SK-N-SH (cell line): ENCODE measurements around the gene EYA3.

Experiments
- ELF1 ChIP-seq: IDR thresholded peaks from 2 replicates; pipeline ENCODE4 v1.4.0; 2012
- TF ChIP-seq, protein P1 (sequence below): IDR thresholded peaks from 2 replicates; pipeline ENCODE4; 2012

DNA sequence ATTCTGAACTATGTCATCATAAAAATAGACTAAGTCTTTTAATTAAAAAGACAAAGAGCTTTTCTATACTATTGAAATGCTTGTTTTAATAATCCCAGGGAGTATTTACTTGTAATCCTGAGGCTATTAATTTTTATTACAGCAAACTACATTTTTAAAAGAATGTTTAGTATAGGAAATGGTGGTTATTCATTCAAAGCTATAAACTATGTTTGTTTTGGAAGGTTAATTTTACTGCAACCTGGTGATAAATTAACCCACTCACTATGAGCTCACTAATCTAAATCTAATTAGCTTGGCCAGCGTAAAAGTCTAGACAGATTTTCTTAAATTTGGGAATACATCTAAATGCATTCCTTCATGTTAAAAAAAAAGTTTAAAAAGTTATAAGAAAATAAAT lies 13.8 kb upstream of the EYA3 start:
- TF ChIP-seq ELF1 = no peak
- TF ChIP-seq, protein P1, sequence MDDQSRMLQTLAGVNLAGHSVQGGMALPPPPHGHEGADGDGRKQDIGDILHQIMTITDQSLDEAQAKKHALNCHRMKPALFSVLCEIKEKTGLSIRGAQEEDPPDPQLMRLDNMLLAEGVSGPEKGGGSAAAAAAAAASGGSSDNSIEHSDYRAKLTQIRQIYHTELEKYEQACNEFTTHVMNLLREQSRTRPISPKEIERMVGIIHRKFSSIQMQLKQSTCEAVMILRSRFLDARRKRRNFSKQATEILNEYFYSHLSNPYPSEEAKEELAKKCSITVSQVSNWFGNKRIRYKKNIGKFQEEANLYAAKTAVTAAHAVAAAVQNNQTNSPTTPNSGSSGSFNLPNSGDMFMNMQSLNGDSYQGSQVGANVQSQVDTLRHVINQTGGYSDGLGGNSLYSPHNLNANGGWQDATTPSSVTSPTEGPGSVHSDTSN = no peak
